Measurements from ENCODE around the gene NPR3. TPM values are rescaled to one million over a fixed set of nuclear protein-coding genes. Genes with fewer than 3 reads are reported as not detected.
A peak's percentile ranks its signal among the peaks of the same experiment; 100 is the strongest.

NPR3 gene
- total RNA-seq = under 1 TPM in 1 of 2 experiments, not detected in 1; 0.16 TPM

- no peaks in the 10 kb centered on the region for H3K9me3 Mint-ChIP-seq (ENCODE audit: low read depth)
- H3K4me3 Mint-ChIP-seq = peak within 1 kb of the TSS; percentile 72
- peaks cover 32% of the 10 kb centered on the region for H3K4me1 Mint-ChIP-seq
- H3K36me3 Mint-ChIP-seq = peaks cover 2% of the 10 kb centered on the region
- H3K27ac Mint-ChIP-seq = peak within 1 kb of the TSS; percentile 49
- H3K27me3 Mint-ChIP-seq = peaks cover 84% of the 10 kb centered on the region
- CTCF ChIA-PET = interaction anchor here (1.1 kb wide), 1 partner anchor 8 kb away, joined by 3 read pairs; no protein-coding TSS in a partner anchor
- DNase-seq (no peak), ATAC-seq (peak; percentile 28)
Measured at GRCh38 chr5:32710550-32711361, at the start of gene NPR3. NPR3 (plus strand) TSS chr5:32711321; CDS start chr5:32711777, 456 bp downstream.

- Mint-ChIP-seq H3K9me3 (ENCODE audit: low read depth) (no peaks in the 10 kb centered on the region), H3K4me1 (no peaks in the 10 kb centered on the region), H3K4me3 (no peak overlapping the region), H3K27me3 (no peaks in the 10 kb centered on the region), H3K36me3 (no peaks in the 10 kb centered on the region), H3K27ac (no peak overlapping the region)
- ATAC-seq = no peak
- CTCF ChIA-PET = no interaction called here
- DNase-seq = no peak
Measured at GRCh38 chr5:32664523-32664922, 46.6 kb upstream of the NPR3 start.

- Mint-ChIP-seq H3K27ac (no peak overlapping the region), H3K36me3 (no peaks in the 10 kb centered on the region), H3K9me3 (ENCODE audit: low read depth) (no peaks in the 10 kb centered on the region), H3K4me1 (no peaks in the 10 kb centered on the region), H3K4me3 (no peak overlapping the region), H3K27me3 (no peaks in the 10 kb centered on the region)
- CTCF ChIA-PET = no interaction called here
- no peak for DNase-seq
- no peak for ATAC-seq
Measured at GRCh38 chr5:32668552-32668951, 42.6 kb upstream of the NPR3 start.

GRCh38 chr5:32673272-32673671 lies 37.8 kb upstream of the NPR3 start:
- no peaks in the 10 kb centered on the region for H3K27me3 Mint-ChIP-seq
- H3K9me3 Mint-ChIP-seq (ENCODE audit: low read depth) = no peaks in the 10 kb centered on the region
- CTCF ChIA-PET = no interaction called here
- ATAC-seq = no peak
- no peaks in the 10 kb centered on the region for H3K36me3 Mint-ChIP-seq
- H3K27ac Mint-ChIP-seq = no peak overlapping the region
- no peaks in the 10 kb centered on the region for H3K4me1 Mint-ChIP-seq
- DNase-seq = no peak
- no peak overlapping the region for H3K4me3 Mint-ChIP-seq

GRCh38 chr5:32677023-32677422 lies 34.1 kb upstream of the NPR3 start:
- no peaks in the 10 kb centered on the region for H3K4me1 Mint-ChIP-seq
- ATAC-seq (no peak), DNase-seq (no peak)
- H3K9me3 Mint-ChIP-seq (ENCODE audit: low read depth) = no peaks in the 10 kb centered on the region
- no peaks in the 10 kb centered on the region for H3K27me3 Mint-ChIP-seq
- H3K36me3 Mint-ChIP-seq = no peaks in the 10 kb centered on the region
- CTCF ChIA-PET = no interaction called here
- no peak overlapping the region for H3K27ac Mint-ChIP-seq
- H3K4me3 Mint-ChIP-seq = no peak overlapping the region

GRCh38 chr5:32678472-32678871 lies 32.6 kb upstream of the NPR3 start:
- no peaks in the 10 kb centered on the region for H3K36me3 Mint-ChIP-seq
- CTCF ChIA-PET = no interaction called here
- H3K27me3 Mint-ChIP-seq = no peaks in the 10 kb centered on the region
- H3K4me3 Mint-ChIP-seq = no peak overlapping the region
- DNase-seq = no peak
- no peaks in the 10 kb centered on the region for H3K4me1 Mint-ChIP-seq
- peaks cover under 1% of the 10 kb centered on the region for H3K9me3 Mint-ChIP-seq (ENCODE audit: low read depth)
- H3K27ac Mint-ChIP-seq = no peak overlapping the region
- no peak for ATAC-seq

GRCh38 chr5:32679218-32679617 lies 31.9 kb upstream of the NPR3 start:
- Mint-ChIP-seq H3K9me3 (ENCODE audit: low read depth) (peaks cover 7% of the 10 kb centered on the region), H3K4me1 (no peaks in the 10 kb centered on the region), H3K36me3 (no peaks in the 10 kb centered on the region), H3K4me3 (no peak overlapping the region), H3K27ac (no peak overlapping the region), H3K27me3 (no peaks in the 10 kb centered on the region)
- ATAC-seq (no peak), DNase-seq (no peak)
- CTCF ChIA-PET = no interaction called here

GRCh38 chr5:32680183-32680582 lies 30.9 kb upstream of the NPR3 start:
- CTCF ChIA-PET = no interaction called here
- Mint-ChIP-seq H3K27me3 (no peaks in the 10 kb centered on the region), H3K4me1 (no peaks in the 10 kb centered on the region), H3K9me3 (ENCODE audit: low read depth) (peaks cover 9% of the 10 kb centered on the region), H3K4me3 (no peak overlapping the region), H3K36me3 (no peaks in the 10 kb centered on the region), H3K27ac (no peak overlapping the region)
- DNase-seq (no peak), ATAC-seq (no peak)

GRCh38 chr5:32683125-32683524 lies 28.0 kb upstream of the NPR3 start:
- H3K9me3 Mint-ChIP-seq (ENCODE audit: low read depth) = peaks cover 12% of the 10 kb centered on the region
- H3K27me3 Mint-ChIP-seq = no peaks in the 10 kb centered on the region
- no peak overlapping the region for H3K27ac Mint-ChIP-seq
- no peaks in the 10 kb centered on the region for H3K36me3 Mint-ChIP-seq
- no peak overlapping the region for H3K4me3 Mint-ChIP-seq
- ATAC-seq (no peak), DNase-seq (no peak)
- CTCF ChIA-PET = no interaction called here
- H3K4me1 Mint-ChIP-seq = no peaks in the 10 kb centered on the region

GRCh38 chr5:32684260-32684659 lies 26.9 kb upstream of the NPR3 start:
- H3K4me3 Mint-ChIP-seq = no peak overlapping the region
- peaks cover 12% of the 10 kb centered on the region for H3K9me3 Mint-ChIP-seq (ENCODE audit: low read depth)
- H3K27me3 Mint-ChIP-seq = peaks cover 3% of the 10 kb centered on the region
- H3K27ac Mint-ChIP-seq = no peak overlapping the region
- no peak for ATAC-seq
- CTCF ChIA-PET = no interaction called here
- DNase-seq = no peak
- H3K4me1 Mint-ChIP-seq = no peaks in the 10 kb centered on the region
- H3K36me3 Mint-ChIP-seq = no peaks in the 10 kb centered on the region

GRCh38 chr5:32686799-32687498 lies 24.2 kb upstream of the NPR3 start:
- H3K27me3 Mint-ChIP-seq = peaks cover 6% of the 10 kb centered on the region
- no peak for ATAC-seq
- H3K4me1 Mint-ChIP-seq = no peaks in the 10 kb centered on the region
- DNase-seq = no peak
- no peak overlapping the region for H3K27ac Mint-ChIP-seq
- CTCF ChIA-PET = no interaction called here
- peaks cover 12% of the 10 kb centered on the region for H3K9me3 Mint-ChIP-seq (ENCODE audit: low read depth)
- H3K4me3 Mint-ChIP-seq = no peak overlapping the region
- no peaks in the 10 kb centered on the region for H3K36me3 Mint-ChIP-seq

GRCh38 chr5:32687499-32687831 lies 23.7 kb upstream of the NPR3 start:
- Mint-ChIP-seq H3K36me3 (no peaks in the 10 kb centered on the region), H3K27ac (no peak overlapping the region), H3K4me1 (no peaks in the 10 kb centered on the region), H3K4me3 (no peak overlapping the region), H3K27me3 (peaks cover 8% of the 10 kb centered on the region), H3K9me3 (ENCODE audit: low read depth) (peaks cover 12% of the 10 kb centered on the region)
- ATAC-seq (no peak), DNase-seq (no peak)
- CTCF ChIA-PET = no interaction called here

- Mint-ChIP-seq H3K36me3 (no peaks in the 10 kb centered on the region), H3K27ac (no peak overlapping the region), H3K4me3 (no peak overlapping the region), H3K27me3 (peaks cover 8% of the 10 kb centered on the region), H3K9me3 (ENCODE audit: low read depth) (peaks cover 4% of the 10 kb centered on the region), H3K4me1 (no peaks in the 10 kb centered on the region)
- DNase-seq (no peak), ATAC-seq (no peak)
- CTCF ChIA-PET = no interaction called here
Measured at GRCh38 chr5:32690153-32690552, 21.0 kb upstream of the NPR3 start.

GRCh38 chr5:32690666-32691065 lies 20.5 kb upstream of the NPR3 start:
- Mint-ChIP-seq H3K36me3 (no peaks in the 10 kb centered on the region), H3K27me3 (peaks cover 8% of the 10 kb centered on the region), H3K4me1 (no peaks in the 10 kb centered on the region), H3K27ac (no peak overlapping the region), H3K9me3 (ENCODE audit: low read depth) (peaks cover 2% of the 10 kb centered on the region), H3K4me3 (no peak overlapping the region)
- DNase-seq = no peak
- CTCF ChIA-PET = no interaction called here
- no peak for ATAC-seq
